Thyroid gland (tissue), 4 donors: ENCODE results near the gene MT1F.

Experiments used
- CTCF ChIP-seq, 6 experiments: fragments of 200-600 bp in 3 of 6; fragments of 450-650 bp in 3 of 6; sonication (generic) in 3 of 6; IDR thresholded peaks; one replicate each; pipeline ENCODE4 v1.5.1; 2016 to 2019; ENCODE audit warnings: antibody characterized with exemption in 6 of 6, mild to moderate bottlenecking in 2 of 6, inconsistent platforms in 1 of 6, moderate library complexity in 1 of 6
- POLR2A ChIP-seq, 2 donors: fragments of 450-650 bp; IDR thresholded peaks; one replicate each; pipeline ENCODE4 v1.6.1; 2017; ENCODE audit warnings: antibody characterized with exemption in 2 of 2, mild to moderate bottlenecking in 2 of 2, moderate library complexity in 1 of 2

GRCh38 chr16:56632848-56633365, 24.9 kb upstream of the MT1F start:
- no peak for TF ChIP-seq CTCF (IDR thresholded peaks at IDR 0.05)
- TF ChIP-seq POLR2A (IDR thresholded peaks at IDR 0.05): no peak
